Measurements from ENCODE around the gene TRDMT1.

The TRDMT1 gene

DNA sequence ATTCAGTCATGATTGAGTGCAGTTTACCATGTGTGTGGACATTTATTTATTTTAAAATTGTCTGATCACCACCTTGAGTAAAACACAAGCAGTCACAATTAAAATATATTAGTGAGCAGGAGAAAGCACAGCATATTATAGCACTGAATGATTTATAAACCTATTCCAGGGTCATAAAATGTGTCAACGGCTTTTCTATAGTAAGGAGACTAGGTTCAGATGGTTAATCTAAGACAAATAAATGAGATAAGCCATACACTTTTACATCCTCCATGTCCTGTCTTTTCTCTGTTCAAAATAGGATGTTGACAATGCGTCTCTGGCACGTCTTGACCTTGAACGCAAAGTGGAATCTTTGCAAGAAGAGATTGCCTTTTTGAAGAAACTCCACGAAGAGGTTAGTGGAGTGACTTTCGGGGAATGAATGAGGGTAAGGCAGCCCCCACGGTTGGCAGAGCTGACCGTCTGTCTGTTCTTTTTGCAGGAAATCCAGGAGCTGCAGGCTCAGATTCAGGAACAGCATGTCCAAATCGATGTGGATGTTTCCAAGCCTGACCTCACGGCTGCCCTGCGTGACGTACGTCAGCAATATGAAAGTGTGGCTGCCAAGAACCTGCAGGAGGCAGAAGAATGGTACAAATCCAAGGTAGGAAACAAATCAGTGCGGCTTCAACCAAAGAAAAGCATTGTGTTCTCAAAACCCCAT lies 32.0 kb upstream of the TRDMT1 start:
- intact Hi-C loops (cut with DNase I): no loop called here
- peak in 1 of 42 donors; percentile 16 for DNase-seq

DNA sequence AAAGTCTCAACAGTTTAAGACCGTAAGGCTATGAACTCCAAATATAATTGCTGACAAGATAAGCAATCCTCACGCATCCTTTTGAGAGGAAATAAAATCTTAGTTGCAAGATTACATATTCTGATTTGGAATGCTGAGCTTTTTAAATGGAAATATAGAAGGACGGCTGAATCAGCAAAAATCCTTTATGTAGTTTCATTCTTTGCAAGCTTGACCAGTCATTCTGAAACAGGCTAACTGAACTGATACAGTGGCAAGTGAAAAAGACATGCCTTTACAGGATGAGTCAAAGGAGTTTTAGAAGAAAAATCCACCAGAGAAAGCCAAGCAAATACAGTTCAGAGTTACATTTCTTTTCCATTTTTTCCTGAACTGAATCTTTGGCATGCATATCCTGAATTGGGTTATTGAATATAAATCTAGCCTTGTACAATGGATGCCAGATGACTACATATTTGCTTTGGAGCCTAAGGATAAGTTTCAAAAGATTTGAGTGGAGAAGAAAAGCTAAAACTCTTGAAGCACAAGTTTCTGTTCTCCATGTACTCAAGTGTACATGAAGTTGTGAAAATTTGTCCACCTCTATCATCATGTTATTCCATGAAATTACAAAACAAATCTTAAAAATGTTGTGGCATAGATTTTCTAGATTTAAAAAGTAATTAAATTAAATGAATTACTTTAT lies 30.9 kb upstream of the TRDMT1 start:
- intact Hi-C loops (cut with DNase I): no loop called here
- no peak for DNase-seq

DNA sequence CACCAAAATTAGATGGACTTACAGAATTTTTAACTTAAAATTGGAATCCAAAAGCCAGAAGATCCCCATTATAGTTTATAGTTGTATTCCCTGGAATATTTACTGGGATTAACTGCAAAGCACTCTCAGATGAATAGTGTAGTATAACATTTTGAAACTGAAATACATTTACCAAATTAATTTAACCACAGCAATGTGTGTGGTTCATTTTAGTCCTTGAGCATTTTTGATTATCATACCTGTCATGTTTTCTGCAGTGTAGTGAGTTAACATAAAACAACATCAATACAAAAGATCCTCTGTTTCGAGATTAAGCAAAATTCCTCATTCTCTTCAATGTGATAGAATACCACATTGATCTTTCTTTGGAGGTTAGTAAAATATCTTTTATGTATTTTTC lies 30.3 kb upstream of the TRDMT1 start:
- intact Hi-C loops (cut with DNase I): no loop called here
- DNase-seq: no peak

DNA sequence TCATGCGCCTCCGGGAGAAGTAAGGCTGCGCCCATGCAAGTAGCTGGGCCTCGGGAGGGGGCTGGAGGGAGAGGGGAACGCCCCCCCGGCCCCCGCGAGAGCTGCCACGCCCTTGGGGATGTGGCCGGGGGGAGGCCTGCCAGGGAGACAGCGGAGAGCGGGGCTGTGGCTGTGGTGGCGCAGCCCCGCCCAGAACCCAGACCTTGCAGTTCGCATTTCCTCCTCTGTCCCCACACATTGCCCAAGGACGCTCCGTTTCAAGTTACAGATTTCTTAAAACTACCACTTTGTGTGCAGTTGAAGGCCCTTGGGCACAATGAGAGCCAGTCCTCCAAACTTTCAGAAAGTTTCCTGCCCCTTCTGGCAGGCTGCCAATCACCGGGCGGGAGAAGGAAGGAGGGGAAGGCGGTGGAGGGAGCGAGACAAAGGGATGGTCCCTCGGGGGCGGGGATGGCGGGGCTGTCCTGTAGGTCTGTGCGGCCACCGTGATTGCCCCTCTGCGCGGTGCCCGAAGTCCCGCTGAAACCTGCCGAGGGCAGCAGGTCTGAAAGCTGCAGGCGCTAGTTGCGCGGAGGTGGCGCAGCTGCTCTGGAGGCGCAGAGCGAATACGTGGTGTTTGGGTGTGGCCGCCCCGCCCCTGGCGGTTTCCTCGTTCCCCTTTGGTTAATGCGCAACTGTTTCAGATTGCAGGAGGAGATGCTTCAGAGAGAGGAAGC lies 28.7 kb upstream of the TRDMT1 start:
- intact Hi-C loops (cut with DNase I): no loop called here
- DNase-seq: peak in 39 of 42 donors; percentile 4 to 69 (median 35)

DNA sequence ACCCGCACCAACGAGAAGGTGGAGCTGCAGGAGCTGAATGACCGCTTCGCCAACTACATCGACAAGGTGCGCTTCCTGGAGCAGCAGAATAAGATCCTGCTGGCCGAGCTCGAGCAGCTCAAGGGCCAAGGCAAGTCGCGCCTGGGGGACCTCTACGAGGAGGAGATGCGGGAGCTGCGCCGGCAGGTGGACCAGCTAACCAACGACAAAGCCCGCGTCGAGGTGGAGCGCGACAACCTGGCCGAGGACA lies 28.2 kb upstream of the TRDMT1 start:
- DNase-seq: peak in 4 of 42 donors; percentile 10 to 46 (median 15)
- intact Hi-C loops (cut with DNase I): no loop called here

DNA sequence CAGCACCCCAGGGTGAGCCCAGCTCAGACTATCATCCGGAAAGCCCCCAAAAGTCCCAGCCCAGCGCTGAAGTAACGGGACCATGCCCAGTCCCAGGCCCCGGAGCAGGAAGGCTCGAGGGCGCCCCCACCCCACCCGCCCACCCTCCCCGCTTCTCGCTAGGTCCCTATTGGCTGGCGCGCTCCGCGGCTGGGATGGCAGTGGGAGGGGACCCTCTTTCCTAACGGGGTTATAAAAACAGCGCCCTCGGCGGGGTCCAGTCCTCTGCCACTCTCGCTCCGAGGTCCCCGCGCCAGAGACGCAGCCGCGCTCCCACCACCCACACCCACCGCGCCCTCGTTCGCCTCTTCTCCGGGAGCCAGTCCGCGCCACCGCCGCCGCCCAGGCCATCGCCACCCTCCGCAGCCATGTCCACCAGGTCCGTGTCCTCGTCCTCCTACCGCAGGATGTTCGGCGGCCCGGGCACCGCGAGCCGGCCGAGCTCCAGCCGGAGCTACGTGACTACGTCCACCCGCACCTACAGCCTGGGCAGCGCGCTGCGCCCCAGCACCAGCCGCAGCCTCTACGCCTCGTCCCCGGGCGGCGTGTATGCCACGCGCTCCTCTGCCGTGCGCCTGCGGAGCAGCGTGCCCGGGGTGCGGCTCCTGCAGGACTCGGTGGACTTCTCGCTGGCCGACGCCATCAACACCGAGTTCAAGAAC lies 27.7 kb upstream of the TRDMT1 start:
- DNase-seq: peak in 41 of 42 donors; percentile 14 to 85 (median 63)
- intact Hi-C loops (cut with DNase I): no loop called here

DNA sequence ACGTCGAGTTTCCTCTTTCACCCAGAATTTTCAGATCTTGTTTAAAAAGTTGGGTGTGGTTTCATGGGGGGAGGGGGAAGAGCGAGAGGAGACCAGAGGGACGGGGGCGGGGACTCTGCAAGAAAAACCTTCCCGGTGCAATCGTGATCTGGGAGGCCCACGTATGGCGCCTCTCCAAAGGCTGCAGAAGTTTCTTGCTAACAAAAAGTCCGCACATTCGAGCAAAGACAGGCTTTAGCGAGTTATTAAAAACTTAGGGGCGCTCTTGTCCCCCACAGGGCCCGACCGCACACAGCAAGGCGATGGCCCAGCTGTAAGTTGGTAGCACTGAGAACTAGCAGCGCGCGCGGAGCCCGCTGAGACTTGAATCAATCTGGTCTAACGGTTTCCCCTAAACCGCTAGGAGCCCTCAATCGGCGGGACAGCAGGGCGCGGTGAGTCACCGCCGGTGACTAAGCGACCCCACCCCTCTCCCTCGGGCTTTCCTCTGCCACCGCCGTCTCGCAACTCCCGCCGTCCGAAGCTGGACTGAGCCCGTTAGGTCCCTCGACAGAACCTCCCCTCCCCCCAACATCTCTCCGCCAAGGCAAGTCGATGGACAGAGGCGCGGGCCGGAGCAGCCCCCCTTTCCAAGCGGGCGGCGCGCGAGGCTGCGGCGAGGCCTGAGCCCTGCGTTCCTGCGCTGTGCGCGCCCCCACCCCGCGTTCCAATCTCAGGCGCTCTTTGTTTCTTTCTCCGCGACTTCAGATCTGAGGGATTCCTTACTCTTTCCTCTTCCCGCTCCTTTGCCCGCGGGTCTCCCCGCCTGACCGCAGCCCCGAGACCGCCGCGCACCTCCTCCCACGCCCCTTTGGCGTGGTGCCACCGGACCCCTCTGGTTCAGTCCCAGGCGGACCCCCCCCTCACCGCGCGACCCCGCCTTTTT lies 26.9 kb upstream of the TRDMT1 start, which contains the start of gene VIM:
Gene VIM, plus strand, starts transcription at position 151 of the 925 bp plus-strand sequence. CDS start 1,182 bp downstream, outside the sequence.
- intact Hi-C loops (cut with DNase I): no loop called here
- peak in 41 of 42 donors; percentile 16 to 90 (median 53) for DNase-seq

DNA sequence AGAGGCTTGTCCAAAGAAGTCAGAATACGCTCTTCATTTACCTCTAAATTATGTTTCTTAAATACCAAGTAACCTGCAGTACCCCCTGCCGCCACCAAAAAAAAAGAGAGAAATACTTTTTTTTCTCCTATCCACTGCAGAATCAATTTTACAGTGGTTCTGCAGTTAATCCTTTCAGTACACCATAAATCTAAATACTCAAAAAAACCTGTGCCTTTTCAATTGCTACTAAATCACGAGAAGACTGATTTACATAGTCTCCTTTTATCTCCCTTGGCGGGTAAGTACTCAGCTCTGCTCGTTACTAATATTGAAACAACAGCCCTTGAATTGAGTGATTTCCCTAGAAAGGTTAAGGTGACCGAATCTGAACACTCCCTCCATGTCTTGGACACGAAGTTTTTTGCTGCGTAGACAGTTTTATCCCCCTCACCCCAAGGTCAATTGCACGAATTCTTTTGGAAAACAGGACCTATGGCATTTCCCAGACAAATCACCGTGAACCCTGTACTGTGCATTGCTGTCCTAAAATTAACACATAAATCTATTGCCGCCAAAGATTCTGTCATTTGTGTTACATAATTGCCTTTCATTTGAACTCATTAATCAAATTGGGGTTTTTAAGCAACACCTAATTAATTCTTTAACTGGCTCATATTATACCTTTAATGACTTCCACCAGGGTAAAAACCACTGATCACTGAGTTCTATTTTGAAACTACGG lies 26.1 kb upstream of the TRDMT1 start:
- peak in 1 of 42 donors; percentile 27 for DNase-seq
- intact Hi-C loops (cut with DNase I): no loop called here

DNA sequence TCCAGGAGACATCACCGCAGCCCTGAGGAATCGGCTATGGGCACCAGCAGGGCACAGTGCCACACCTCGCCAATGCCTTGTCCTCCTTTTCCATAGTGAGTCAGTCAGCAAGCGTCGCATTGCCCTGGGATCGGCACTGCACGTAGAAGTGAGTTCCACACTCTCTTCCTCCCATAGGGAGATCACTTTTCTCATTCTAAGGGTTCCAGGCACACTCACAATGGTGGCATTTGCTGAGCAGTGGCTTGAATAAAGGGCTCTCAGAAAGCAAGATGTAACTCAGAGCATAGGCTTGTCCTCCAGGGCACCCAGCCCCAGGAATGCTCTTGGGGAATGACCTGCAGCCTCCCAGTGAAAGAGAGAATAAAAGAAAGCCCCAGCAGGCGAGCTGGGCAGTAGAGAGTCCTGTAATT lies 25.4 kb upstream of the TRDMT1 start:
- intact Hi-C loops (cut with DNase I): no loop called here
- peak in 1 of 42 donors; percentile 35 for DNase-seq

DNA sequence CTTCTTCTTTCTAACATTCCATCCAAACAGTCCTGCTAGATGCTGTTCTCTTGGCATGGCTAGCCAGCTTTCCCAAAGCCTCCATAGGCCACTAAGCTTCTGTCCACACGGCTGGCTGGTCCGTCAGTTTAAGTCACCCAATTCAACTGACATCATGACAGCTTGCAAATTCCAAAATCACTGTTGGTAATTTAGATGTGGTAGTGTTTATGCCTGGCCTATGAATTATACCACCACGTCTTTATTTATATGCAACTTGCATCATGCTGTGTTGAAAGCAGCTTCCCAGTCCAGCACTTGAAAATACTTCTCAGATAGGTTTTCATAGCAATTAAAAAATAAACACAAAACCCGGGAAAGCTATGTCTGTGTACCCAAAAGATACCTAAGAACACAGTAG lies 24.3 kb upstream of the TRDMT1 start:
- DNase-seq: peak in 1 of 42 donors; percentile 26
- intact Hi-C loops (cut with DNase I): no loop called here

DNA sequence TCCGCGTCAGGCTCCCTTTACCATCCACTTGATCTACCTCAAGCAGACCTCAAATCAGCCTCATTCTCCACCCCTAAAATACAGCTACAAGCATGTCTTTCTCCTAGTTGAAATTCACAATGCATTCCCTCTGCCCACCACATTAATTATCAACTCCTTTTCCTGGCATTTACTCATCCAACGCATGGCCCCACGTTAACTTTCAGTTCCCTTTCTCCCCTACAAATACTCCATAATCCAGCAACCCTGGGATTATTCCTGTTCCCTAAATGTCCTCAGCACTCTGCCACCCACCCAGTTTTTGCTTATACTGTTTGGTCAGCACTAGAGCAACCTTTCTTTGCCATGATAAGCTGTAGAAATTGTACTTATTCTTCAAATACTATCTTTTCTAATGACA lies 20.9 kb upstream of the TRDMT1 start:
- peak in 6 of 42 donors; percentile 10 to 53 (median 28) for DNase-seq
- intact Hi-C loops (cut with DNase I): no loop called here

DNA sequence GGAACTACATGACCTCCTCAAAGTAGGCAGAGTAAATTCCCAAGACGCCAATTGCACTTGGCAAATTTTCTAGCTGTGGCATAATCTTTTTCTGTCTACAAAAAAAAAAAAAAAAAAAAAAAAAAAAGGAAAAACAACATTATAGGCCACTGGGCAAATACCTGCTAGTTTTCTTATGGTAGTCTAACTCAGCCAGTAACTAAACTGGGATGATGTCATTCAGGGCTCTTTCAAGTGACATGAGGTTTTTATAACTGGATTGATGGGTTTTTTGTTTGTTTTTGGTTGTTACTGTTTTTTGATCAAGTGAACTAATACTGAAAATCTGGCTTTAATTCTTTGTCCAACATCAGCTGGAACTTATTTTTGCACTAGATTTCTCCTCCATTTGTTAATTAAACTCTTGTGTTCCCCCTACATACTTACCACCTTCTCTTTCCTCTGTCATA lies 19.2 kb upstream of the TRDMT1 start:
- no peak for DNase-seq
- intact Hi-C loops (cut with DNase I): no loop called here

DNA sequence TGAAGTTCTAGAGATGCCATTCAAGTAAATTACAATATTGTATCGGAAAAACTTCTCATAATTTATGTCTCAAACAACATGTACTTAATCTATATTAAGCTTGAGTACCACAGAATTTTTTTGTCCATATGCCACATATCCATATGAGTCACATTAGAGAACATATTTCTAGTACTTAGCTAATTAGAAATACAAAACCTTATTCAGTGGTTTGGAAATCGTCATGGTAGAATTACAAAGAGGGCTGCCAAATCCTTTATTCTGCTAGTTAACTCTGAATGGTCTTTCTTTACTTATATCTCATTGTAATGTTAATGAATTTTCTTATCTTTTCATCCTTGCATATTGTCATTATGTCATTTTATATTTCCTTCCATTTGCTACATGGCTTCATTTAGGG lies 17.6 kb upstream of the TRDMT1 start:
- no peak for DNase-seq
- intact Hi-C loops (cut with DNase I): no loop called here

DNA sequence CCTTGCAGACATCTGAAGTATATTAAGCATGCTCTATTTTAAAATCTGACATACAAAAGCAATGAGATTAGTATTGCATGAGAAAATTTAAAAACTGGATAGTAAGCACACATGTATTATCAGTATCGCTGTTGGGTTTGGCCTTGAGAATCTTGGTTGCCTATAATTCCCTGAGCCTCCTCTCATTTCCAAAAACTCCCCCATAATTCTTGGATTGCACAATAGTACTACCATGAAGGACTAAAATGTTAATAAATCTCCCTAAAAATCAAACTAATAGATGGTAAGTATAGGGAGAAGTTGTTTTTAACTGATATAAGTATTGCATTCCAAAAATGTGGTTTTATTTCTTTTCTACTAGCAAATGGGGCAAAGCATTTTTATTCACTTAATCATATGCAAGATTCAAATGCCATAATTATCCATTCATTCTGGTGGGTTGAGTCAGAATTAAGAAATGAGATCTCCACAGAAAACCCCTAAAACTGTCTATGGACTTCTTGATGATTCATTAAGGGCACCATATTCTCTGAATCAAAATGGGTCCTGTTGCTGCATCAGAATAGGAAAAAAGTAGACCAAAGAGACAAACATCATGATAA lies 16.3 kb upstream of the TRDMT1 start:
- intact Hi-C loops (cut with DNase I): no loop called here
- DNase-seq: no peak

DNA sequence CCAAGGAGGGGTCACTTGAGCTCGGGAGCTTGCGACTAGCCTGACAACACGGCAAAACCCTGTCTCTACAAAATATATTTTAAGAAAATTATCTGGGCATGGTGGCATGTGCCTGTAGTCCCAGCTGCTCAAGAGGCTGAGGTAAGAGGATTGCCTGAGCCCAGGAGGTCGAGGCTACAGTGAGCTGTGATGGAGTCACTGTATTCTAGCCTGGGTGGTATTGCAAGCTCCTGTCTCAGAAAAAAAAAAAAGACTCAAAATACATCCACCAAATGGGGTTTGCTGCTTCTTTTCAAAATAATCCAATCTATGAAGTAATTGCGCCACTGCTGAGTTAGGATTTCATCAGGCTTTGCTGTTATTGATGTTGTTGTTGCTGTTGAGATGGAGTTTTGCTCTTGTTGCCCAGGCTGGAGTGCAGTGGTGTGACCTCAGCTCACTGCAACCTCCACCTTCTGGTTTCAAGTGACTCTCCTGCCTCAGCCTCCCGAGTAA lies 15.5 kb upstream of the TRDMT1 start:
- no peak for DNase-seq
- intact Hi-C loops (cut with DNase I): no loop called here

DNA sequence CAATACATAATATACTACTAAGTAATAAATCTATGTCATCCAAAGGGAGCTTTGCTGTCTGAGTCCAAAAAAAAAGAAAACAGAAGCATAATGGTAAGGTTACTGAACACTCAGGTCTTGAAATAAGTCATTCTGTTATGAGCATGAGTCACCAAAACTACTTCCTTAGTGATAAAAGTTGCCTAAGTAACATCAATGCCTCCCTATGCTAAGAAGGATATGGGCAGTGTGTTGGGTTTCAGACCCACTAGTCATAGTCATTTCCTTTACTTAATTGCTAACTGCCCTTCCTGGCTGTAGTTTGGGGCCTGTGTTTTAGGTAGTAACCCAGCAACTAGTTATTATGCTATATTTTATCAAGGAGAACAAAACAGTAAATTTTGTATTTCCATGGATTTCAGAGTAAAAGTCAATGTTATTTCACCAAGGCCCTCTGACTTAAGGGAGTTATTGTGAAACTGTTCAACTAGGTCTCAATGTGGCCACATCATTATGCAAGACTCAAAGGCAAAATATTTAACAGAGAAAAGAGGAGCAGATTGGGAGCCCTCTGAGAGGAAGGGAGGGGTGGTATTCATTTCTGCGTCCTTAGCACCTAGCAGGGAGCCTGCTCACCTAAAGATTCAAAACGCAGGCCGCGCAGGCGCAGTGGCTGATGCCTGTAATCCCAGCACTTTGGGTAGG lies 14.9 kb upstream of the TRDMT1 start:
- intact Hi-C loops (cut with DNase I): no loop called here
- no peak for DNase-seq

DNA sequence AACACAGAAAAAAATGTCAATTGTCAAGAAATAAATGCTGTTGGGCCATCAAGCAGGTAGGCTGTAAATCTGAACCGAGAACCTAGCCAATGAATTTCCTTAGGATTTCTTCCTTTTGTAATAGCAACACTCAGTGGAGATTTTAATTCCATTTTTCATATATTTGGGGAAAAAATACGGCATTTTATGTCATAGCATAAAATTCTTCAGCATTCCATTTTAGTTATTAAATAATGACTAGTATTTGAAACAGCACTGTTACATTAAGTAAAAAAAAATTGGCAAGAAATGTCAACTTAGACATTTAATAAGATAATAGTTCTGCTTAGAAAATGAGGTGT lies 14.3 kb upstream of the TRDMT1 start:
- no peak for DNase-seq
- intact Hi-C loops (cut with DNase I): no loop called here

Measured in head of caudate nucleus (tissue), 42 donors.